Esophagus muscularis mucosa (tissue), 4 donors: ENCODE measurements around the gene ATP5ME. TPM values are rescaled to one million over a fixed set of nuclear protein-coding genes. Genes with fewer than 3 reads are reported as not detected.
"Not testable (repeated sequence)": the region's sequence is repeated elsewhere in the genome, so short reads cannot be mapped to it uniquely, and the experiment has no call there.

Experiments used
- DNase-seq: peaks from one replicate; pipeline ENCODE4 v3.0.0-alpha.2; 2017; ENCODE audit errors: extremely low spot score
- H3K27ac ChIP-seq, 4 donors: fragments of 200-600 bp; sonication (generic); replicated peaks in 1 of 4; 1 replicate in 3 of 4; 2 replicates in 1 of 4; pipeline ENCODE4 v1.5.1; 2016 to 2019; ENCODE audit warnings: mild to moderate bottlenecking in 1 of 4
- H3K27me3 ChIP-seq, 4 donors: fragments of 200-600 bp; sonication (generic); one replicate each; pipeline versions ENCODE4 v1.5.1 to v1.6.0; 2016 to 2019
- H3K36me3 ChIP-seq, 4 donors: fragments of 200-600 bp; sonication (generic); one replicate each; pipeline ENCODE4 v1.5.1; 2016 to 2019
- H3K4me1 ChIP-seq, 4 donors: fragments of 200-600 bp; sonication (generic); one replicate each; pipeline ENCODE4 v1.5.1; 2016 to 2019
- H3K4me3 ChIP-seq, 4 donors: fragments of 200-600 bp; sonication (generic); 1 replicate in 2 of 4; 2 replicates in 2 of 4; pipeline ENCODE4 v1.5.1; 2016 to 2019; ENCODE audit warnings: mild to moderate bottlenecking in 4 of 4, moderate library complexity in 1 of 4
- H3K9me3 ChIP-seq, 4 donors: fragments of 200-600 bp; sonication (generic); 1 replicate in 3 of 4; 2 replicates in 1 of 4; pipeline ENCODE4 v1.5.1; 2016 to 2019
- CTCF ChIP-seq, 3 experiments: fragments of 200-600 bp in 2 of 3; fragments of 450-650 bp in 1 of 3; sonication (generic) in 2 of 3; IDR thresholded peaks; one replicate each; pipeline ENCODE4 v1.5.1; 2017 to 2019; ENCODE audit warnings: antibody characterized with exemption in 3 of 3, mild to moderate bottlenecking in 2 of 3, moderate library complexity in 1 of 3
- EP300 ChIP-seq: sonication (generic); formaldehyde crosslinking; IDR thresholded peaks from one replicate; pipeline ENCODE4 v1.6.1; 2017; ENCODE audit warnings: antibody characterized with exemption
- POLR2A ChIP-seq: fragments of 450-650 bp; IDR thresholded peaks from one replicate; pipeline ENCODE4 v1.6.1; 2017; ENCODE audit warnings: antibody characterized with exemption, moderate library complexity, mild to moderate bottlenecking, low read depth
- POLR2AphosphoS5 ChIP-seq, 2 donors: sonication (generic); formaldehyde crosslinking; IDR thresholded peaks; one replicate each; pipeline ENCODE4 v1.6.1; 2017; ENCODE audit warnings: antibody characterized with exemption in 2 of 2
- WGBS: methylation state at CpG from one replicate; pipeline ENCODE4 v1.1.5; 2018; 5-methylcytosine and 5-hydroxymethylcytosine counted together
- intact Hi-C: fragments of 100-400 bp; cut with DNase I; formaldehyde crosslinking; loops from one replicate; pipeline ENCODE4 v1.15.1; 2023
- total RNA-seq, 4 donors: library from RNA; depleted of rRNA; stranded (reverse); fragments of >200 nt; gene quantifications; one replicate each; pipeline versions ENCODE4 v1.1.0 to v1.2.1, GENCODE V29; 2016

ATP5ME gene
- total RNA-seq, 4 donors from 2014 or later = 111 to 224 (median 154) TPM

- Histone ChIP-seq H3K27me3 (peaks cover 0 to 62% (median 0%) of the 10 kb centered on the region in 4 donors), H3K4me1 (no peaks in the 10 kb centered on the region), H3K36me3 (no peaks in the 10 kb centered on the region), H3K9me3 (peaks cover 0 to 5% (median 2%) of the 10 kb centered on the region in 4 donors), H3K4me3 (no peak overlapping the region), H3K27ac (no peak overlapping the region)
- 65% methylated on average over 13 of the region's 13 CpGs for WGBS
- intact Hi-C loops = no loop called here
- TF ChIP-seq POLR2AphosphoS5 (IDR thresholded peaks at IDR 0.05) (no peak), CTCF (IDR thresholded peaks at IDR 0.05) (no peak), EP300 (no peak), POLR2A (no peak)
- no peak for DNase-seq
These were observed 37.4 kb downstream of the ATP5ME start for GRCh38 chr4:636628-637159.

GRCh38 chr4:635851-636627 lies 38.0 kb downstream of the ATP5ME start:
- intact Hi-C loops = no loop called here
- DNase-seq = no peak
- no peaks in the 10 kb centered on the region for H3K36me3 ChIP-seq
- H3K27ac ChIP-seq = no peak overlapping the region
- H3K27me3 ChIP-seq = peaks cover 0 to 57% (median 0%) of the 10 kb centered on the region in 4 donors
- no peaks in the 10 kb centered on the region for H3K4me1 ChIP-seq
- H3K4me3 ChIP-seq = no peak overlapping the region
- 85% methylated on average over 21 of the region's 22 CpGs for WGBS
- H3K9me3 ChIP-seq = peaks cover 0 to 3% (median 0%) of the 10 kb centered on the region in 4 donors
- TF ChIP-seq CTCF (IDR thresholded peaks at IDR 0.05) (no peak), POLR2AphosphoS5 (IDR thresholded peaks at IDR 0.05) (no peak), POLR2A (no peak), EP300 (no peak)

- H3K4me3 ChIP-seq, DNase-seq, intact Hi-C loops, H3K36me3 ChIP-seq, H3K4me1 ChIP-seq, H3K9me3 ChIP-seq, H3K27ac ChIP-seq: not testable (repeated sequence)
- H3K27me3 ChIP-seq = peaks cover 0 to 59% (median 0%) of the 10 kb centered on the region in 4 donors
- WGBS = 94% methylated on average over 43 of the region's 46 CpGs
These were observed 38.8 kb downstream of the ATP5ME start for GRCh38 chr4:635066-635835.

GRCh38 chr4:634599-634985 lies 39.5 kb downstream of the ATP5ME start:
- Histone ChIP-seq H3K4me1 (no peaks in the 10 kb centered on the region), H3K36me3 (no peaks in the 10 kb centered on the region), H3K4me3 (no peak overlapping the region), H3K9me3 (peaks cover 0 to 3% (median 0%) of the 10 kb centered on the region in 4 donors), H3K27me3 (peaks cover 0 to 59% (median 0%) of the 10 kb centered on the region in 4 donors), H3K27ac (no peak overlapping the region)
- 81% methylated on average over 23 of the region's 23 CpGs for WGBS
- intact Hi-C loops = no loop called here
- DNase-seq = no peak
- TF ChIP-seq EP300 (no peak), POLR2AphosphoS5 (IDR thresholded peaks at IDR 0.05) (no peak), CTCF (IDR thresholded peaks at IDR 0.05) (no peak), POLR2A (no peak)

- 84% methylated on average over 4 of the region's 15 CpGs for WGBS
- Histone ChIP-seq H3K4me3 (no peak overlapping the region), H3K27ac (no peak overlapping the region), H3K4me1 (no peaks in the 10 kb centered on the region), H3K9me3 (peaks cover 0 to 3% (median 0%) of the 10 kb centered on the region in 4 donors), H3K36me3 (no peaks in the 10 kb centered on the region), H3K27me3 (peaks cover 0 to 59% (median 0%) of the 10 kb centered on the region in 4 donors)
- DNase-seq = no peak
- TF ChIP-seq EP300 = no peak
- TF ChIP-seq CTCF (IDR thresholded peaks at IDR 0.05) = no peak
- no peak for TF ChIP-seq POLR2A
- no peak for TF ChIP-seq POLR2AphosphoS5 (IDR thresholded peaks at IDR 0.05)
- intact Hi-C loops = no loop called here
These were observed 40.0 kb downstream of the ATP5ME start for GRCh38 chr4:633976-634598.
